IMR-90 (cell line): ENCODE results near the gene KRTAP10-6. TPM values are rescaled to one million over a fixed set of nuclear protein-coding genes. Genes with fewer than 3 reads are reported as not detected.

Experiments used
- ATAC-seq: fragments of 200-7000 bp; cut with Tn5 transposase; 2 replicates; pipeline ENCODE4 v1.9.1; 2020; ENCODE audit warnings: low read depth, mild to moderate bottlenecking, moderate library complexity
- Bru-seq: library from RNA; stranded (reverse); fragments of 400-500 nt; gene quantifications from one replicate; lab custom pipeline; 2021; lab: Mats Ljungman, UMichigan
- BruChase-seq, 2 experiments: library from RNA; stranded (reverse); fragments of 400-500 nt; gene quantifications; one replicate each; lab custom pipeline; 2021; lab: Mats Ljungman, UMichigan
- BruUV-seq: library from RNA; stranded (reverse); fragments of 400-500 nt; replicated peaks from 2 replicates; lab custom pipeline; 2021; lab: Mats Ljungman, UMichigan
- CTCF ChIA-PET: fragments of 300-600 bp; formaldehyde crosslinking; extraction: SDS; loops from one replicate; lab custom pipeline; 2021; ENCODE audit warnings: antibody characterized with exemption; lab: Yijun Ruan, JAX
- POLR2A ChIA-PET: fragments of 300-600 bp; sonication (Branson Sonifier 250); formaldehyde crosslinking; loops from one replicate; lab custom pipeline; 2022; ENCODE audit warnings: antibody characterized with exemption; ENCODE audit not compliant: unreplicated experiment; lab: Charles Lee
- DNase-seq: peaks from one replicate; pipeline ENCODE4 v3.0.0; 2013
- H2AFZ ChIP-seq: replicated peaks from 2 replicates; pipeline ENCODE3; 2013; ENCODE audit warnings: low read length, mild to moderate bottlenecking; ENCODE audit not compliant: poor library complexity
- H2AK5ac ChIP-seq: 2 replicates; pipeline ENCODE4 v1.6.1; 2013; ENCODE audit warnings: low read depth, low read length, inconsistent platforms
- H2AK9ac ChIP-seq: replicated peaks from 2 replicates; pipeline ENCODE3; 2013; ENCODE audit warnings: mild to moderate bottlenecking, low read depth, low read length, moderate library complexity; ENCODE audit not compliant: poor library complexity
- H2BK120ac ChIP-seq: 2 replicates; pipeline ENCODE4 v1.6.1; 2013; ENCODE audit warnings: low read depth, low read length, inconsistent platforms
- H2BK15ac ChIP-seq: 3 replicates; pipeline ENCODE4 v1.6.1; 2013; ENCODE audit warnings: low read depth, low read length, inconsistent platforms
- H2BK20ac ChIP-seq: 2 replicates; pipeline ENCODE4 v1.6.1; 2013; ENCODE audit warnings: low read depth, mild to moderate bottlenecking, inconsistent platforms, low read length, moderate library complexity
- H2BK5ac ChIP-seq: 2 replicates; pipeline ENCODE4 v1.6.1; 2013; ENCODE audit warnings: mild to moderate bottlenecking, low read depth, low read length, inconsistent platforms; ENCODE audit not compliant: poor library complexity, severe bottlenecking
- H3K14ac ChIP-seq: replicated peaks from 2 replicates; pipeline ENCODE4 v1.6.1; 2013; ENCODE audit warnings: low read depth, low read length, inconsistent platforms
- H3K18ac ChIP-seq: 2 replicates; pipeline ENCODE4 v1.6.1; 2013; ENCODE audit warnings: low read depth, low read length, control low read depth
- H3K23ac ChIP-seq: 2 replicates; pipeline ENCODE4 v1.6.1; 2013; ENCODE audit warnings: low read depth, low read length, inconsistent platforms
- H3K27ac ChIP-seq: 2 replicates; pipeline ENCODE4 v1.5.1; 2013; ENCODE audit warnings: mild to moderate bottlenecking, control low read depth, low read length; ENCODE audit not compliant: insufficient read depth
- H3K27me3 ChIP-seq: 2 replicates; pipeline ENCODE4 v1.6.1; 2013; ENCODE audit warnings: low read length; ENCODE audit not compliant: control insufficient read depth, insufficient read depth
- H3K36me3 ChIP-seq: 2 replicates; pipeline ENCODE4 v1.6.1; 2013; ENCODE audit warnings: low read length, mixed read lengths; ENCODE audit not compliant: control insufficient read depth, insufficient read depth
- H3K4ac ChIP-seq: 2 replicates; pipeline ENCODE4 v1.6.1; 2013; ENCODE audit warnings: low read depth, low read length, inconsistent platforms
- H3K4me1 ChIP-seq: 2 replicates; pipeline ENCODE4 v1.6.1; 2013; ENCODE audit warnings: low read length, mixed read lengths; ENCODE audit not compliant: control insufficient read depth, insufficient read depth
- H3K4me2 ChIP-seq: 2 replicates; pipeline ENCODE4 v1.6.1; 2013; ENCODE audit warnings: low read depth, mild to moderate bottlenecking, control low read depth, low read length, moderate library complexity
- H3K4me3 ChIP-seq: 2 replicates; pipeline ENCODE4 v1.5.1; 2013; ENCODE audit warnings: low read depth, mild to moderate bottlenecking, control low read depth, low read length, moderate library complexity; ENCODE audit not compliant: insufficient read depth
- H3K56ac ChIP-seq: 2 replicates; pipeline ENCODE4 v1.6.1; 2013; ENCODE audit warnings: low read length, inconsistent platforms; ENCODE audit not compliant: insufficient read depth; ENCODE audit errors: extremely low read depth
- H3K79me1 ChIP-seq, 2 experiments: 2 replicates each; pipeline ENCODE4 v1.6.1; 2013; ENCODE audit warnings: low read length in 2 of 2, inconsistent platforms in 1 of 2, low read depth in 1 of 2
- H3K9ac ChIP-seq: 2 replicates; pipeline ENCODE4 v1.6.1; 2013; ENCODE audit warnings: low read depth, low read length, control low read depth
- H3K9me1 ChIP-seq: 2 replicates; pipeline ENCODE4 v1.6.1; 2013; ENCODE audit warnings: low read length, inconsistent platforms; ENCODE audit not compliant: insufficient read depth
- H3K9me3 ChIP-seq: 2 replicates; pipeline ENCODE4 v1.6.1; 2013; ENCODE audit warnings: low read length; ENCODE audit not compliant: control insufficient read depth, insufficient read depth
- H4K20me1 ChIP-seq: 2 replicates; pipeline ENCODE4 v1.6.1; 2013; ENCODE audit warnings: low read length, inconsistent platforms; ENCODE audit not compliant: insufficient read depth
- H4K5ac ChIP-seq: 2 replicates; pipeline ENCODE4 v1.6.1; 2013; ENCODE audit warnings: mild to moderate bottlenecking, low read depth, low read length, control low read depth
- H4K8ac ChIP-seq, 2 experiments: 2 replicates each; pipeline ENCODE4 v1.6.1; 2013; ENCODE audit warnings: low read depth in 2 of 2, low read length in 2 of 2, control low read depth in 1 of 2, inconsistent platforms in 1 of 2
- H4K91ac ChIP-seq: 2 replicates; pipeline ENCODE4 v1.6.1; 2013; ENCODE audit warnings: low read depth, low read length, inconsistent platforms; ENCODE audit not compliant: insufficient read depth
- BHLHE40 ChIP-seq: fragments of 150-350 bp; IDR thresholded peaks from 2 replicates; pipeline ENCODE4 v1.6.1; 2016; ENCODE audit warnings: mild to moderate bottlenecking, low read depth, low read length
- CEBPB ChIP-seq: IDR thresholded peaks from 2 replicates; pipeline ENCODE4 v1.6.1; 2012; ENCODE audit warnings: low read depth, low read length, improper control_type of control experiment
- CHD1 ChIP-seq: IDR thresholded peaks from 2 replicates; pipeline ENCODE4 v1.6.1; 2012; ENCODE audit warnings: low read depth, low read length, improper control_type of control experiment
- CTCF ChIP-seq: conservative IDR thresholded peaks from 2 replicates; pipeline ENCODE4 v1.5.1; 2012; ENCODE audit warnings: mild to moderate bottlenecking, low read depth, low read length, improper control_type of control experiment
- ELK1 ChIP-seq: fragments of 150-350 bp; IDR thresholded peaks from 2 replicates; pipeline ENCODE4 v1.6.1; 2016; ENCODE audit warnings: low read depth, mild to moderate bottlenecking, low read length, moderate library complexity, borderline replicate concordance
- FOS ChIP-seq: fragments of 150-350 bp; IDR thresholded peaks from 2 replicates; pipeline ENCODE4 v1.6.1; 2016; ENCODE audit warnings: low read depth, low read length
- MAFK ChIP-seq: IDR thresholded peaks from 2 replicates; pipeline ENCODE4 v1.6.1; 2012; ENCODE audit warnings: low read depth, low read length, improper control_type of control experiment
- MAZ ChIP-seq: IDR thresholded peaks from 2 replicates; pipeline ENCODE4 v1.6.1; 2012; ENCODE audit warnings: low read depth, mild to moderate bottlenecking, low read length, improper control_type of control experiment, moderate library complexity, borderline replicate concordance
- MXI1 ChIP-seq: IDR thresholded peaks from 2 replicates; pipeline ENCODE4 v1.6.1; 2012; ENCODE audit warnings: low read depth, mild to moderate bottlenecking, low read length, moderate library complexity, borderline replicate concordance
- NFE2L2 ChIP-seq: fragments of 150-350 bp; IDR thresholded peaks from 2 replicates; pipeline ENCODE4 v1.6.1; 2016; ENCODE audit warnings: low read depth, mild to moderate bottlenecking, low read length
- POLR2A ChIP-seq: IDR thresholded peaks from 2 replicates; pipeline ENCODE4 v1.6.1; 2012; ENCODE audit warnings: mild to moderate bottlenecking, low read depth, low read length
- RCOR1 ChIP-seq: IDR thresholded peaks from 2 replicates; pipeline ENCODE4 v1.6.1; 2012; ENCODE audit warnings: mild to moderate bottlenecking, low read length, improper control_type of control experiment; ENCODE audit not compliant: insufficient replicate concordance
- RFX5 ChIP-seq: IDR thresholded peaks from 2 replicates; pipeline ENCODE4 v1.8.0; 2012; ENCODE audit warnings: low read depth, mild to moderate bottlenecking, low read length, moderate library complexity
- SMC3 ChIP-seq: fragments of 150-350 bp; IDR thresholded peaks from 2 replicates; pipeline ENCODE4 v1.6.1; 2016; ENCODE audit warnings: low read depth, mild to moderate bottlenecking, antibody characterized with exemption, low read length, moderate library complexity
- WGBS, 2 experiments: methylation state at CpG; one replicate each; pipeline versions ENCODE4 v1.1.5 to v1.1.7; 2013; ENCODE audit warnings: missing lambda C conversion rate in 2 of 2; ENCODE audit not compliant: insufficient read length in 1 of 2; ENCODE audit errors: extremely low coverage in 2 of 2; 5-methylcytosine and 5-hydroxymethylcytosine counted together
- dilution Hi-C: fragments of 300-500 bp; cut with HindIII; formaldehyde crosslinking; loops from one replicate; pipeline ENCODE4 v1.14.3; 2018; ENCODE audit warnings: low sequenced_read_pairs; ENCODE audit not compliant: unreplicated experiment
- in situ Hi-C: fragments of 300-500 bp; cut with MboI; formaldehyde crosslinking; loops from 3 replicates; pipeline ENCODE4 v1.14.3; 2019; ENCODE audit warnings: low sequenced_read_pairs, inconsistent platforms, mixed read lengths
- intact Hi-C: fragments of 100-400 bp; cut with micrococcal nuclease; formaldehyde crosslinking; loops from 2 replicates; pipeline ENCODE4 v1.10.0; 2022
- long read RNA-seq: library from polyadenylated mRNA; unstranded; transcript quantifications from one replicate; pipeline ENCODE4 v2.0.0, GENCODE V29; 2021; ENCODE audit not compliant: unreplicated experiment
- polyA plus RNA-seq, 3 experiments: library from polyadenylated mRNA; depleted of rRNA; stranded (reverse); fragments of >200 nt; gene quantifications; 2 replicates each; pipeline ENCODE4 v1.2.3, GENCODE V29; 2012; ENCODE audit warnings: low replicate concordance in 1 of 3
- total RNA-seq: library from RNA; depleted of rRNA; stranded (reverse); fragments of >200 nt; gene quantifications from 2 replicates; pipeline ENCODE4 v1.2.3, GENCODE V29; 2012; rRNA removed

The KRTAP10-6 gene
- total RNA-seq (not detected in 2 replicates), polyA plus RNA-seq (2012; rRNA removed) (not detected in 2 replicates), Bru-seq, nascent RNA (not detected), BruChase-seq, experiment 1, labeled RNA remaining after a 6-hour chase (not detected), BruChase-seq, experiment 2, labeled RNA remaining after a 2-hour chase (not detected)
- polyA plus RNA-seq (2012; cell fraction: cytosol; rRNA removed), result not detected in 2 replicates
- not detected in 2 replicates for polyA plus RNA-seq (2012; cell fraction: nucleus; rRNA removed; ENCODE audit: low replicate concordance)
- long read RNA-seq, result 0 reads

GRCh38 chr21:44592446-44593311, at the start of gene KRTAP10-6:
Gene KRTAP10-6, minus strand, starts transcription at chr21:44592505. Its CDS starts 21 bp downstream, at chr21:44592484.
- peaks cover 4% of the 10 kb centered on the region; the same call in 1 of the 2 replicates for H3K27me3 ChIP-seq
- H2BK120ac ChIP-seq, result no peak within 1 kb of the TSS
- H3K9ac ChIP-seq, result no peak within 1 kb of the TSS
- H2BK15ac ChIP-seq, result no peak within 1 kb of the TSS
- no peaks in the 10 kb centered on the region for H3K9me1 ChIP-seq
- dilution Hi-C loops, result no loop called here
- no peak within 1 kb of the TSS for H3K56ac ChIP-seq
- WGBS, 2 experiments, result 63% methylated on average over 2 of the region's 33 CpGs; no CpG with 5 or more reads in 1 of the 2 experiments
- no TSS peak for BruUV-seq
- H3K4ac ChIP-seq, result no peak within 1 kb of the TSS
- H3K4me2 ChIP-seq, result no peak within 1 kb of the TSS
- H4K8ac ChIP-seq, result no peak within 1 kb of the TSS
- H2BK20ac ChIP-seq, result no peak within 1 kb of the TSS
- no peaks in the 10 kb centered on the region for H3K36me3 ChIP-seq
- H2AFZ ChIP-seq, result no peak within 1 kb of the TSS
- H2AK5ac ChIP-seq, result no peak within 1 kb of the TSS
- in situ Hi-C loops, result no loop called here
- ChIA-PET POLR2A (no interaction called here), CTCF (no interaction called here)
- H3K4me3 ChIP-seq, result no peak within 1 kb of the TSS
- H2AK9ac ChIP-seq, result no peak within 1 kb of the TSS
- H4K20me1 ChIP-seq, result no peaks in the 10 kb centered on the region
- no peaks in the 10 kb centered on the region for H3K4me1 ChIP-seq
- H3K23ac ChIP-seq, result no peak within 1 kb of the TSS
- DNase-seq, result no peak
- H4K91ac ChIP-seq, result no peak within 1 kb of the TSS
- H3K14ac ChIP-seq, result no peak within 1 kb of the TSS
- intact Hi-C loops, result no loop called here
- H3K79me1 ChIP-seq, result no peaks in the 10 kb centered on the region
- no peaks in the 10 kb centered on the region for H3K9me3 ChIP-seq
- no peak within 1 kb of the TSS for H3K27ac ChIP-seq
- ATAC-seq, result no peak
- H3K18ac ChIP-seq, result no peak within 1 kb of the TSS
- H2BK5ac ChIP-seq, result no peak within 1 kb of the TSS
- H4K5ac ChIP-seq, result no peak within 1 kb of the TSS
- TF ChIP-seq CTCF (no peak), POLR2A (no peak), RCOR1 (no peak), FOS (no peak), SMC3 (no peak), MAFK (no peak), BHLHE40 (no peak), CHD1 (no peak), CEBPB (no peak), MAZ (no peak), ELK1 (no peak), NFE2L2 (no peak), MXI1 (no peak), RFX5 (no peak)
